HEK293 (cell line): Measurements from ENCODE around the gene MRPS2.

Source experiments
- FEZF1 ChIP-seq: fragments of 450-650 bp; formaldehyde crosslinking; IDR thresholded peaks from 2 replicates; pipeline ENCODE4 v1.5.1; 2016; ENCODE audit warnings: missing biosample characterization, missing genetic modification characterization
- GLI4 ChIP-seq: fragments of 450-650 bp; formaldehyde crosslinking; IDR thresholded peaks from 2 replicates; pipeline ENCODE4 v1.5.1; 2016; ENCODE audit warnings: missing biosample characterization, missing genetic modification characterization
- HOXC10 ChIP-seq: sonication (generic); formaldehyde crosslinking; IDR thresholded peaks from 2 replicates; pipeline ENCODE4 v1.8.1; 2023; ENCODE audit warnings: mild to moderate bottlenecking, missing genetic modification reagents
- IKZF3 ChIP-seq: fragments of 450-650 bp; IDR thresholded peaks from 2 replicates; pipeline ENCODE4 v1.5.0; 2018; ENCODE audit warnings: missing biosample characterization, mild to moderate bottlenecking, missing genetic modification characterization, moderate library complexity
- MYNN ChIP-seq: fragments of 450-650 bp; formaldehyde crosslinking; IDR thresholded peaks from 2 replicates; pipeline ENCODE4 v1.5.1; 2016; ENCODE audit warnings: missing biosample characterization, missing genetic modification characterization, borderline replicate concordance
- PATZ1 ChIP-seq: fragments of 450-650 bp; formaldehyde crosslinking; IDR thresholded peaks from 2 replicates; pipeline ENCODE4 v1.5.1; 2016; ENCODE audit warnings: missing biosample characterization, missing genetic modification characterization
- SETDB1 ChIP-seq: IDR thresholded peaks from one replicate; pipeline ENCODE4 v1.6.1; 2017; ENCODE audit warnings: mild to moderate bottlenecking, low read length, moderate library complexity, mixed read lengths; ENCODE audit not compliant: insufficient read length
- SP7 ChIP-seq: fragments of 450-650 bp; formaldehyde crosslinking; IDR thresholded peaks from 2 replicates; pipeline ENCODE4 v1.5.1; 2016; ENCODE audit warnings: missing biosample characterization, missing genetic modification characterization
- ZBTB21 ChIP-seq: fragments of 450-650 bp; formaldehyde crosslinking; IDR thresholded peaks from 2 replicates; pipeline ENCODE4 v1.5.1; 2017; ENCODE audit warnings: missing biosample characterization, missing genetic modification characterization
- ZBTB26 ChIP-seq: fragments of 450-650 bp; formaldehyde crosslinking; optimal IDR thresholded peaks from 2 replicates; pipeline ENCODE3; 2016; ENCODE audit warnings: missing biosample characterization, mild to moderate bottlenecking, missing genetic modification characterization
- ZBTB44 ChIP-seq: fragments of 450-650 bp; IDR thresholded peaks from 2 replicates; pipeline ENCODE4 v1.5.1; 2018; ENCODE audit warnings: missing biosample characterization, mild to moderate bottlenecking, missing genetic modification characterization
- ZFHX2 ChIP-seq: fragments of 450-650 bp; formaldehyde crosslinking; conservative IDR thresholded peaks from 2 replicates; pipeline ENCODE4 v1.5.1; 2016; ENCODE audit warnings: missing biosample characterization, missing genetic modification characterization
- ZNF148 ChIP-seq: fragments of 450-650 bp; formaldehyde crosslinking; IDR thresholded peaks from 2 replicates; pipeline ENCODE4 v1.5.0; 2017; ENCODE audit warnings: missing biosample characterization, missing genetic modification characterization, borderline replicate concordance
- ZNF18 ChIP-seq: fragments of 450-650 bp; formaldehyde crosslinking; IDR thresholded peaks from 2 replicates; pipeline ENCODE4 v1.5.1; 2016; ENCODE audit warnings: missing biosample characterization, missing genetic modification characterization
- ZNF274 ChIP-seq, 2 experiments: fragments of 200-500 bp in 1 of 2; fragments of 450-650 bp in 1 of 2; sonication (Bioruptor generic) in 1 of 2; formaldehyde crosslinking in 1 of 2; IDR thresholded peaks; 2 replicates each; pipeline versions ENCODE4 v1.5.1 to v1.6.1; 2014 to 2016; ENCODE audit warnings: borderline replicate concordance in 1 of 2, inconsistent platforms in 1 of 2, low read length in 1 of 2, missing biosample characterization in 1 of 2, missing genetic modification characterization in 1 of 2
- ZNF324 ChIP-seq: fragments of 450-650 bp; formaldehyde crosslinking; IDR thresholded peaks from 2 replicates; pipeline ENCODE4 v1.5.1; 2016; ENCODE audit warnings: missing biosample characterization, missing genetic modification characterization
- ZNF335 ChIP-seq: fragments of 450-650 bp; formaldehyde crosslinking; conservative IDR thresholded peaks from 2 replicates; pipeline ENCODE4 v1.5.1; 2016; ENCODE audit warnings: missing biosample characterization, missing genetic modification characterization
- ZNF423 ChIP-seq: fragments of 450-650 bp; formaldehyde crosslinking; IDR thresholded peaks from 2 replicates; pipeline ENCODE4 v1.5.1; 2016; ENCODE audit warnings: missing biosample characterization, missing genetic modification characterization
- ZNF501 ChIP-seq: fragments of 450-650 bp; formaldehyde crosslinking; IDR thresholded peaks from 2 replicates; pipeline ENCODE4 v1.5.1; 2016; ENCODE audit warnings: missing biosample characterization, missing genetic modification characterization
- ZNF548 ChIP-seq: fragments of 450-650 bp; formaldehyde crosslinking; IDR thresholded peaks from 2 replicates; pipeline ENCODE4 v1.5.1; 2016; ENCODE audit warnings: missing biosample characterization, missing genetic modification characterization
- ZNF549 ChIP-seq: fragments of 450-650 bp; IDR thresholded peaks from 2 replicates; pipeline ENCODE4 v1.5.1; 2018; ENCODE audit warnings: missing biosample characterization, missing genetic modification characterization, mild to moderate bottlenecking, inconsistent platforms, moderate library complexity
- ZNF555 ChIP-seq: fragments of 450-650 bp; formaldehyde crosslinking; conservative IDR thresholded peaks from 2 replicates; pipeline ENCODE4 v1.5.1; 2017; ENCODE audit warnings: missing biosample characterization, mild to moderate bottlenecking, missing genetic modification characterization, inconsistent platforms
- ZNF558 ChIP-seq: fragments of 450-650 bp; formaldehyde crosslinking; IDR thresholded peaks from 2 replicates; pipeline ENCODE4 v1.5.1; 2016; ENCODE audit warnings: missing biosample characterization, missing genetic modification characterization
- ZNF658 ChIP-seq: fragments of 450-650 bp; formaldehyde crosslinking; IDR thresholded peaks from 2 replicates; pipeline ENCODE4; 2016; ENCODE audit warnings: missing biosample characterization, missing genetic modification characterization
- ZNF777 ChIP-seq: fragments of 450-650 bp; formaldehyde crosslinking; IDR thresholded peaks from 2 replicates; pipeline ENCODE4 v1.5.1; 2017; ENCODE audit warnings: missing biosample characterization, missing genetic modification characterization, borderline replicate concordance
- ZNF830 ChIP-seq: fragments of 450-650 bp; IDR thresholded peaks from 2 replicates; pipeline ENCODE4 v1.5.0; 2018; ENCODE audit warnings: missing biosample characterization, missing genetic modification characterization, low read depth, mild to moderate bottlenecking, moderate library complexity
- ZNF837 ChIP-seq: fragments of 450-650 bp; formaldehyde crosslinking; IDR thresholded peaks from 2 replicates; pipeline ENCODE4 v1.5.1; 2016; ENCODE audit warnings: missing biosample characterization, missing genetic modification characterization
- ZSCAN18 ChIP-seq: fragments of 450-650 bp; formaldehyde crosslinking; IDR thresholded peaks from 2 replicates; pipeline ENCODE4 v1.5.1; 2016; ENCODE audit warnings: missing biosample characterization, missing genetic modification characterization
- ZSCAN30 ChIP-seq: fragments of 450-650 bp; IDR thresholded peaks from 2 replicates; pipeline ENCODE4 v1.5.1; 2018; ENCODE audit warnings: missing biosample characterization, mild to moderate bottlenecking, missing genetic modification characterization, moderate library complexity

The MRPS2 gene

GRCh38 chr9:135480071-135480939, 20.2 kb upstream of the MRPS2 start (continued):
- TF ChIP-seq ZBTB21 (tag by site-specific recombination) (no peak), ZNF555 (no peak), ZNF148 (tag by site-specific recombination) (no peak), IKZF3 (no peak), ZNF335 (tag by site-specific recombination) (peak; percentile 87), GLI4 (tag by site-specific recombination) (no peak), ZNF549 (tag by site-specific recombination) (no peak), ZNF274 (IDR thresholded peaks at IDR 0.05; ENCODE audit: low read length) (no peak), ZNF274 (tag by site-specific recombination; IDR thresholded peaks at IDR 0.05; ENCODE audit: borderline replicate concordance) (no peak), SETDB1 (no peak), ZNF18 (no peak), ZNF777 (no peak), ZNF501 (tag by site-specific recombination) (0 out of 2 replicates have a peak, but pooled peaks have one; percentile 53), ZNF837 (tag by site-specific recombination) (no peak), ZNF558 (tag by site-specific recombination) (no peak), ZFHX2 (tag by site-specific recombination) (peak; percentile 41; the same call in 1 of the 2 replicates), ZNF548 (tag by site-specific recombination) (no peak), ZSCAN18 (no peak), ZNF658 (no peak), HOXC10 (CRISPR knock-in tag) (no peak), ZNF423 (tag by site-specific recombination) (no peak), MYNN (tag by site-specific recombination) (no peak), ZBTB26 (tag by site-specific recombination) (peak; percentile 68), ZSCAN30 (no peak; the same call in 1 of the 2 replicates), FEZF1 (tag by site-specific recombination) (no peak), ZNF830 (tag by site-specific recombination) (no peak), ZBTB44 (tag by site-specific recombination) (no peak), PATZ1 (peak; percentile 82), ZNF324 (tag by site-specific recombination) (no peak), SP7 (no peak)
